ENCODE measurements around the gene TRDMT1. TPM values are rescaled to one million over a fixed set of nuclear protein-coding genes. Genes with fewer than 3 reads are reported as not detected.

TRDMT1 gene
- total RNA-seq, 1 experiment from 2014 or later = 20.2 TPM

DNA sequence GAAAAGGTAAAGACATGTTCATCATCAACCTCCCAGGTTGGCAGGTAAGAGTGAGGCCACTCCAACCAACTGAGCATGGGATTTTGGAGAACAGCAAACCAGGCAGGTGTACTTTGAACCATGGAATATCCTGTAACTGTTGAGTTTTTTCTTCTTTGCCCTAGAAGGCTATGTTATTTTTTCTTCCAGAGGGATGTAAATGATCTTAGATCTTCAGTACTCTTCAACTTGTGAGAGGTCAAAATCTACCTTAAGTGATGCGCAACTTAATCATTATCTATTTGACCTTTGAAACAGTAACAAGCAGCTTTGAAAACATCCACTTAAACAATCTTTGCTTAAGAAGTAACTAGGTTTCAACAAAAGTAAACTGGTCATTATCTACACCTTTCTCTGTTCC lies 71.7 kb downstream of the TRDMT1 start, which contains the start of gene CUBN:
Gene CUBN, minus strand, starts transcription at position 71 of the 400 bp plus-strand sequence. Its CDS starts 46 bp downstream, at position 25.
- H3K27me3 Mint-ChIP-seq (ENCODE audit: low read depth) = no peaks in the 10 kb centered on the region
- Histone ChIP-seq H2AFZ (ENCODE audit: low read length) (no peak within 1 kb of the TSS), H3K4ac (ENCODE audit: low read depth, low read length) (no peak within 1 kb of the TSS), H2BK12ac (ENCODE audit: insufficient read length, low read depth, low read length) (no peak within 1 kb of the TSS), H3K79me1 (ENCODE audit: insufficient read depth, low read depth, low read length, poor library complexity, severe bottlenecking) (no peaks in the 10 kb centered on the region), H2AK5ac (ENCODE audit: insufficient read length, low read length) (no peak within 1 kb of the TSS), H2BK15ac (ENCODE audit: low read depth, low read length) (no peak within 1 kb of the TSS), H3K4me1 (ENCODE audit: insufficient read depth, low read length) (no peaks in the 10 kb centered on the region), H2BK20ac (ENCODE audit: low read depth, low read length, poor library complexity, severe bottlenecking) (no peak within 1 kb of the TSS), H2BK120ac (ENCODE audit: low read depth, low read length, poor library complexity, severe bottlenecking) (no peak within 1 kb of the TSS), H3K23me2 (ENCODE audit: insufficient read length, low read depth, low read length, poor library complexity, severe bottlenecking) (no peaks in the 10 kb centered on the region), H4K20me1 (ENCODE audit: control insufficient read depth, insufficient read depth, insufficient read length) (no peaks in the 10 kb centered on the region), H3K14ac (ENCODE audit: insufficient read depth, low read length) (no peak within 1 kb of the TSS), H3K4me2 (ENCODE audit: insufficient read depth, insufficient read length, low read length) (no peak within 1 kb of the TSS), H3K79me2 (ENCODE audit: insufficient read depth, low read length) (no peaks in the 10 kb centered on the region), H3K9me3 (ENCODE audit: control insufficient read depth, low read depth, low read length) (no peaks in the 10 kb centered on the region), H2BK5ac (ENCODE audit: insufficient read length, low read length) (no peak within 1 kb of the TSS), H3K56ac (ENCODE audit: insufficient read length, low read depth, low read length) (no peak within 1 kb of the TSS), H3T11ph (ENCODE audit: low read length) (no peak within 1 kb of the TSS), H3K27ac (ENCODE audit: insufficient read length, low read depth, low read length) (no peak within 1 kb of the TSS), H3K27me3 (ENCODE audit: insufficient read depth, low read length) (no peaks in the 10 kb centered on the region), H4K5ac (ENCODE audit: insufficient read length, low read depth, low read length) (no peak within 1 kb of the TSS), H3K18ac (ENCODE audit: insufficient read length, low read depth, low read length) (no peak within 1 kb of the TSS), H4K91ac (ENCODE audit: insufficient read length, low read depth, low read length) (no peak within 1 kb of the TSS), H3K23ac (ENCODE audit: insufficient read length, low read depth, low read length) (no peak within 1 kb of the TSS), H4K8ac (replicated peaks; ENCODE audit: insufficient read length, low read depth, low read length) (no peak within 1 kb of the TSS), H3K9ac (ENCODE audit: extremely low read depth, insufficient read length, low read length) (no peak within 1 kb of the TSS)
- TF ChIP-seq, protein P1, sequence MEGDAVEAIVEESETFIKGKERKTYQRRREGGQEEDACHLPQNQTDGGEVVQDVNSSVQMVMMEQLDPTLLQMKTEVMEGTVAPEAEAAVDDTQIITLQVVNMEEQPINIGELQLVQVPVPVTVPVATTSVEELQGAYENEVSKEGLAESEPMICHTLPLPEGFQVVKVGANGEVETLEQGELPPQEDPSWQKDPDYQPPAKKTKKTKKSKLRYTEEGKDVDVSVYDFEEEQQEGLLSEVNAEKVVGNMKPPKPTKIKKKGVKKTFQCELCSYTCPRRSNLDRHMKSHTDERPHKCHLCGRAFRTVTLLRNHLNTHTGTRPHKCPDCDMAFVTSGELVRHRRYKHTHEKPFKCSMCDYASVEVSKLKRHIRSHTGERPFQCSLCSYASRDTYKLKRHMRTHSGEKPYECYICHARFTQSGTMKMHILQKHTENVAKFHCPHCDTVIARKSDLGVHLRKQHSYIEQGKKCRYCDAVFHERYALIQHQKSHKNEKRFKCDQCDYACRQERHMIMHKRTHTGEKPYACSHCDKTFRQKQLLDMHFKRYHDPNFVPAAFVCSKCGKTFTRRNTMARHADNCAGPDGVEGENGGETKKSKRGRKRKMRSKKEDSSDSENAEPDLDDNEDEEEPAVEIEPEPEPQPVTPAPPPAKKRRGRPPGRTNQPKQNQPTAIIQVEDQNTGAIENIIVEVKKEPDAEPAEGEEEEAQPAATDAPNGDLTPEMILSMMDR (conservative IDR thresholded peaks at IDR 0.05) = no peak
- peaks cover 8 to 11% of the 10 kb centered on the region in 2 experiments for H3K4me1 Mint-ChIP-seq
- no peaks in the 10 kb centered on the region for H3K36me3 Mint-ChIP-seq (ENCODE audit: insufficient read depth in 1 of 3, low read depth in 3 of 3)
- no CpG with 5 or more reads among the region's 1 CpG for WGBS (ENCODE audit: extremely low coverage, insufficient read length, low lambda C conversion rate)
- no peak within 1 kb of the TSS for H3K4me3 Mint-ChIP-seq
- H3K9me3 Mint-ChIP-seq = no peaks in the 10 kb centered on the region
- no peak for DNase-seq
- H3K27ac Mint-ChIP-seq = no peak within 1 kb of the TSS

Measured in H9 (cell line).